Activated B cell treated with CpG ODN at 0.5 μM for 24 hours (primary cell): ENCODE results near the gene TIAM2. TPM values are rescaled to one million over a fixed set of nuclear protein-coding genes. Genes with fewer than 3 reads are reported as not detected.

Source experiments
- ATAC-seq: fragments of 200-7000 bp; cut with Tn5 transposase; one replicate; pipeline ENCODE4 v1.10.0; 2021; ENCODE audit warnings: low read depth, mild to moderate bottlenecking, moderate library complexity
- CTCF ChIA-PET: fragments of 350-600 bp; sonication (Branson Sonifier 250); formaldehyde crosslinking; loops from one replicate; lab custom pipeline; 2021; ENCODE audit warnings: antibody characterized with exemption; lab: Charles Lee
- POLR2A ChIA-PET: fragments of 350-600 bp; sonication (Branson Sonifier 250); formaldehyde crosslinking; loops from one replicate; lab custom pipeline; 2021; ENCODE audit warnings: antibody characterized with exemption; lab: Charles Lee
- DNase-seq: peaks from one replicate; pipeline ENCODE4 v3.0.0; 2022
- H3K27ac Mint-ChIP-seq: one replicate; pipeline ENCODE4 v1.8.0; 2020; ENCODE audit warnings: mixed read lengths
- H3K27me3 Mint-ChIP-seq: one replicate; pipeline ENCODE4 v1.8.0; 2021; ENCODE audit warnings: mixed read lengths
- H3K36me3 Mint-ChIP-seq: one replicate; pipeline ENCODE4 v1.8.0; 2021; ENCODE audit warnings: low read depth, mixed read lengths
- H3K4me1 Mint-ChIP-seq: one replicate; pipeline ENCODE4 v1.8.0; 2021; ENCODE audit warnings: mixed read lengths
- H3K4me3 Mint-ChIP-seq: one replicate; pipeline ENCODE4 v1.8.0; 2020; ENCODE audit warnings: mild to moderate bottlenecking, mixed read lengths
- H3K9me3 Mint-ChIP-seq: one replicate; pipeline ENCODE4 v1.8.0; 2020; ENCODE audit warnings: mixed read lengths
- CTCF ChIP-seq: fragments of 200-600 bp; IDR thresholded peaks from one replicate; pipeline ENCODE4 v1.8.0; 2022; ENCODE audit warnings: antibody characterized with exemption, mild to moderate bottlenecking
- intact Hi-C: fragments of 100-400 bp; cut with micrococcal nuclease; formaldehyde crosslinking; loops from one replicate; pipeline ENCODE4 v1.15.1; 2024
- total RNA-seq: library from RNA; stranded (reverse); gene quantifications from 2 replicates; pipeline ENCODE4 v1.2.3, GENCODE V29; 2022

TIAM2 gene
- total RNA-seq, 1 donor from 2014 or later, result 13.0 TPM

GRCh38 chr6:155077784-155078183 is 82.7 kb downstream of the TIAM2 start:
- no peak for ATAC-seq
- H3K27me3 Mint-ChIP-seq, result peaks cover 6% of the 10 kb centered on the region
- peaks cover 9% of the 10 kb centered on the region for H3K4me1 Mint-ChIP-seq

GRCh38 chr6:155078331-155078745 is 83.2 kb downstream of the TIAM2 start:
- CTCF ChIA-PET, result no interaction called here
- H3K4me3 Mint-ChIP-seq, result no peak overlapping the region
- POLR2A ChIA-PET, result no interaction called here
- no peaks in the 10 kb centered on the region for H3K36me3 Mint-ChIP-seq
- H3K27ac Mint-ChIP-seq, result no peak overlapping the region
- H3K4me1 Mint-ChIP-seq, result peaks cover 9% of the 10 kb centered on the region
- no peaks in the 10 kb centered on the region for H3K9me3 Mint-ChIP-seq
- H3K27me3 Mint-ChIP-seq, result peaks cover 6% of the 10 kb centered on the region
- no peak for ATAC-seq
- TF ChIP-seq CTCF, result no peak
- intact Hi-C loops, result no loop called here
- DNase-seq, result no peak

More at GRCh38 chr6:155077784-155078183, 82.7 kb downstream of the TIAM2 start:
- intact Hi-C loops, result no loop called here
- ChIA-PET POLR2A (no interaction called here), CTCF (no interaction called here)
- H3K36me3 Mint-ChIP-seq, result no peaks in the 10 kb centered on the region
- DNase-seq, result no peak
- TF ChIP-seq CTCF, result no peak
- H3K9me3 Mint-ChIP-seq, result no peaks in the 10 kb centered on the region
- H3K4me3 Mint-ChIP-seq, result no peak overlapping the region
- no peak overlapping the region for H3K27ac Mint-ChIP-seq

- peaks cover 9% of the 10 kb centered on the region for H3K4me1 Mint-ChIP-seq
- H3K9me3 Mint-ChIP-seq, result no peaks in the 10 kb centered on the region
- H3K27ac Mint-ChIP-seq, result no peak overlapping the region
- H3K27me3 Mint-ChIP-seq, result peaks cover 4% of the 10 kb centered on the region
- ATAC-seq, result no peak
- intact Hi-C loops, result no loop called here
- no peaks in the 10 kb centered on the region for H3K36me3 Mint-ChIP-seq
- no peak overlapping the region for H3K4me3 Mint-ChIP-seq
- POLR2A ChIA-PET, result no interaction called here
- CTCF ChIA-PET, result no interaction called here
- TF ChIP-seq CTCF, result no peak
- DNase-seq, result no peak
These were observed 84.9 kb downstream of the TIAM2 start for GRCh38 chr6:155079985-155080452.

GRCh38 chr6:155080881-155081845 is 86.0 kb downstream of the TIAM2 start:
- Mint-ChIP-seq H3K9me3 (no peaks in the 10 kb centered on the region), H3K36me3 (no peaks in the 10 kb centered on the region), H3K27me3 (peaks cover 4% of the 10 kb centered on the region), H3K4me3 (no peak overlapping the region), H3K27ac (no peak overlapping the region), H3K4me1 (peaks cover 3% of the 10 kb centered on the region)
- TF ChIP-seq CTCF, result no peak
- no peak for DNase-seq
- ChIA-PET POLR2A (no interaction called here), CTCF (no interaction called here)
- no peak for ATAC-seq
- intact Hi-C loops, result no loop called here

GRCh38 chr6:155084431-155085123 is 89.5 kb downstream of the TIAM2 start:
- Mint-ChIP-seq H3K9me3 (no peaks in the 10 kb centered on the region), H3K27ac (no peak overlapping the region), H3K36me3 (no peaks in the 10 kb centered on the region), H3K27me3 (peaks cover 4% of the 10 kb centered on the region), H3K4me3 (no peak overlapping the region), H3K4me1 (peaks cover 2% of the 10 kb centered on the region)
- ChIA-PET POLR2A (no interaction called here), CTCF (no interaction called here)
- intact Hi-C loops, result no loop called here
- no peak for ATAC-seq
- no peak for TF ChIP-seq CTCF
- no peak for DNase-seq
